ENCODE data around the gene NSD2. TPM values are rescaled to one million over a fixed set of nuclear protein-coding genes. Genes with fewer than 3 reads are reported as not detected.

NSD2 gene
- total and polyA plus RNA-seq, 3 experiments from 2014 or later, result 9.0 to 152 (median 150) TPM

DNA sequence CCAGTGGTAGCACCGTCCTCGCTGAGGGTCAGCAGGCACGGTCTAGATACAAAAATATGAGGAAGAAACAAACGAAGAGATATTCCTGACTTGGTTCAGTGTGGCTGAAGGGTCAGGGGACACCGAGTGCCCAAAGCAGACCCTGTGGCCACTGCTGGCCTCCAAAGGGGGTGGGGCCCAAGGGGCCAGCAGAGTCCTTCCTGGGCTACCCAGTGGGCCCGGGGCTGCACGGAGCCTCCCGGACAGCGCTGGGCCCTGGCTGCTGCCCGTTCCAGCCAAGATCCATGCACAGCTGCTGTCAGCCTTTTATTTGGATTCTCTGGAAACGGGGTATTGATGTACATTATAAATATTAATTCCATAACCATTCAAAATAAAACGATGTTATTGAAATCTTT lies 117.1 kb downstream of the NSD2 start:
- CTCF ChIA-PET, result no interaction called here

DNA sequence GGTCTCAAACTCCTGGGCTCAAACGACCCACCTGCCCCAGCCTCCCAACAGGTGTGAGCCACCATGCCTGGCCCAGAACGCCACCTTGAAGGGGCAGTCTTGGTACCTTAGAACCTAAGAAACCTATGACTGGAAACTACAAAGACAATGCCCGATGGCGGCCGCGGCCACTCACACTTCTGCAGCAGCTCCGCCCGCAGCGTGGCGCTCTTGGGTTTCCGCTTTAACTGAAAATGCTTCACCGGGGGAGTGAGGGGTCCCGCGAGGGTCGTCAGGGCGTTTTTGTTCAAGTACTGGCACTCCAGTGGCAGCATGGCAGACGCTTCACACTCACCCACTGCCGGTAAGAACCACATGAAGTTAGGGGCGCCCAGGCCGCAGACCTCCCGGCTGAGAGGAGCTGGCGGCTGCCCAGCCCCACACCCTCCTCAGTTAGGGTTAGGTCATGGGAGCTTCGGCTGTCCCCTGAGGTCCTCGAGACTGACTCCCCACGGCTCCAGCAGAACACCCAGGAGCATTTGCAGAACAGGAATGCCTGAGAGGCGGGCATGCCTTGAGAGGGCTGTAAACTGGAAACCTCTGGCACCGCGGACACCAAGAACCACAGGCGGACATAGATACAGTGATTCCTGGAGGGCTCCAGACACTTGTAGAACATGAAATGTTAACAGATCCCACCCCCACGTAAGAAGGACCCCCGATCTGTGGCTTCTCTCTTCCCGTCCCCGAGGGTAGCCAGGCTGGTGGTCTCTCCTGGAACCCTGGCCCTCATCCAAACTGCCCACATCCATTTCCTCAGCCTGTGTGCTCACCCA lies 118.5 kb downstream of the NSD2 start:
- Histone ChIP-seq H3K4me3 (ENCODE audit: low read length) (no peak overlapping the region), H3K9me3 (ENCODE audit: low read length) (no peaks in the 10 kb centered on the region), H3K4me1 (ENCODE audit: insufficient read depth, low read length) (no peaks in the 10 kb centered on the region), H3K27ac (ENCODE audit: low read depth, low read length) (no peak overlapping the region), H3K27me3 (ENCODE audit: insufficient read depth, low read length, poor library complexity, severe bottlenecking) (no peaks in the 10 kb centered on the region), H3K36me3 (ENCODE audit: insufficient read depth, low read length) (peaks cover 23% of the 10 kb centered on the region)
- peaks cover 0 to 3% (median 2%) of the 10 kb centered on the region in 3 donors for H3K4me1 Mint-ChIP-seq
- H3K36me3 Mint-ChIP-seq, result peaks cover 0 to 64% (median 3%) of the 10 kb centered on the region in 3 donors
- POLR2A ChIA-PET, result no interaction called here
- no peaks in the 10 kb centered on the region for H3K9me3 Mint-ChIP-seq
- CTCF ChIA-PET, result no interaction called here
- no peak overlapping the region for H3K4me3 Mint-ChIP-seq
- H3K27me3 Mint-ChIP-seq, result no peaks in the 10 kb centered on the region
- DNase-seq, result no peak
- peak overlapping the region in 3 of 8 donors; percentile 70 to 92 (median 73) for H3K27ac Mint-ChIP-seq

More for the DNA sequence above, 117.1 kb downstream of the NSD2 start:
- Mint-ChIP-seq H3K36me3 (peaks cover 0 to 74% (median 3%) of the 10 kb centered on the region in 3 donors), H3K4me1 (peaks cover 0 to 3% (median 0%) of the 10 kb centered on the region in 3 donors), H3K27ac (no peak overlapping the region), H3K27me3 (no peaks in the 10 kb centered on the region), H3K4me3 (no peak overlapping the region), H3K9me3 (no peaks in the 10 kb centered on the region)
- no peak overlapping the region for H3K27ac ChIP-seq (ENCODE audit: low read depth, low read length)
- H3K36me3 ChIP-seq (ENCODE audit: insufficient read depth, low read length), result peaks cover 28% of the 10 kb centered on the region
- no peaks in the 10 kb centered on the region for H3K9me3 ChIP-seq (ENCODE audit: low read length)
- no peak overlapping the region for H3K4me3 ChIP-seq (ENCODE audit: low read length)
- DNase-seq, result no peak
- POLR2A ChIA-PET, result no interaction called here
- H3K4me1 ChIP-seq (ENCODE audit: insufficient read depth, low read length), result no peaks in the 10 kb centered on the region
- no peaks in the 10 kb centered on the region for H3K27me3 ChIP-seq (ENCODE audit: insufficient read depth, low read length, poor library complexity, severe bottlenecking)

DNA sequence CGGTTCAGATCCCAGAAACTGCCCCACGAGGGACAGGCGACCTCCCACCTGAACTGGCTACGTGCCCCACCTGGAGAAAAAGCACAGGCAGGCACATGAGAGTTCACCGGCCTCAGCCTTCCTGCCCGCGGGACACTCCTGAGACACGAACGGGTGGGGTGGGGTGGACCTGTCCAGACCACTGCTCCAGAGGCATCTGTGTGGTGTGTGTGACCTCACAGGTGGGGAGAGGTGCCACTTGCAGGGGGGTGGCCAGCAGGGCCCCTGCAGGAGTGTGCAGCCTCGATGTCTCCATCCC lies 119.1 kb downstream of the NSD2 start:
- Histone ChIP-seq H3K4me3 (ENCODE audit: low read length) (no peak overlapping the region), H3K27ac (ENCODE audit: low read depth, low read length) (no peak overlapping the region), H3K36me3 (ENCODE audit: insufficient read depth, low read length) (peaks cover 23% of the 10 kb centered on the region), H3K4me1 (ENCODE audit: insufficient read depth, low read length) (no peaks in the 10 kb centered on the region), H3K27me3 (ENCODE audit: insufficient read depth, low read length, poor library complexity, severe bottlenecking) (no peaks in the 10 kb centered on the region), H3K9me3 (ENCODE audit: low read length) (no peaks in the 10 kb centered on the region)
- DNase-seq, result no peak
- Mint-ChIP-seq H3K4me1 (peaks cover 4 to 7% (median 5%) of the 10 kb centered on the region in 3 donors), H3K36me3 (peaks cover 3 to 61% (median 5%) of the 10 kb centered on the region in 3 donors), H3K27ac (peak overlapping the region in 3 of 8 donors; percentile 70 to 92 (median 73)), H3K9me3 (no peaks in the 10 kb centered on the region), H3K4me3 (no peak overlapping the region), H3K27me3 (no peaks in the 10 kb centered on the region)
- ChIA-PET POLR2A (no interaction called here), CTCF (no interaction called here)

GRCh38 chr4:1990676-1991075 lies 119.5 kb downstream of the NSD2 start:
- ChIA-PET CTCF (no interaction called here), POLR2A (no interaction called here)
- Mint-ChIP-seq H3K36me3 (peaks cover 6 to 60% (median 7%) of the 10 kb centered on the region in 3 donors), H3K27me3 (no peaks in the 10 kb centered on the region), H3K9me3 (no peaks in the 10 kb centered on the region), H3K27ac (peak overlapping the region in 1 of 8 donors; percentile 70), H3K4me1 (peaks cover 6 to 10% (median 9%) of the 10 kb centered on the region in 3 donors), H3K4me3 (no peak overlapping the region)
- Histone ChIP-seq H3K4me3 (ENCODE audit: low read length) (no peak overlapping the region), H3K9me3 (ENCODE audit: low read length) (no peaks in the 10 kb centered on the region), H3K36me3 (ENCODE audit: insufficient read depth, low read length) (peaks cover 23% of the 10 kb centered on the region), H3K27me3 (ENCODE audit: insufficient read depth, low read length, poor library complexity, severe bottlenecking) (no peaks in the 10 kb centered on the region), H3K27ac (ENCODE audit: low read depth, low read length) (no peak overlapping the region), H3K4me1 (ENCODE audit: insufficient read depth, low read length) (no peaks in the 10 kb centered on the region)
- no peak for DNase-seq

DNA sequence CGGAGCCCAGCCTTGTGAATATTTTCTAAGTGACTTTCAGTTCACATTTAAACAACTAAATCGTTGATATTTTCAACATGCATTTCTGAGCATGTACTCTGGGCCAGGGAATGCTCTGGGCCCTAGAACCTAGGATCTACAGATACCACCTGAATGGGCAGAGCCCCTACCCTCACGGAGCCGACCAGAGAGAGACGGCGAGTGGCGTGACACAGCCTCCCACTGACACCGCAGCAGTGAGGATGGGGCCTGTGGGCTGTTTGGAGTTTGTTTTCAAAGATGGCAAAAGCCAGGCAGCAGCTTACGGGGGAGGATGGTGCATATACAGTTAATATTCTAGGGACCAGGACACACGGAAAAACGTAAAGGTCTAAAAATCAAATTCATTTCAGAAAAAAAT lies 119.9 kb downstream of the NSD2 start:
- ChIA-PET POLR2A (no interaction called here), CTCF (no interaction called here)
- H3K27ac Mint-ChIP-seq, result peak overlapping the region in 1 of 8 donors; percentile 15
- H3K9me3 Mint-ChIP-seq, result no peaks in the 10 kb centered on the region
- no peak overlapping the region for H3K4me3 ChIP-seq (ENCODE audit: low read length)
- H3K4me1 Mint-ChIP-seq, result peaks cover 10 to 14% (median 13%) of the 10 kb centered on the region in 3 donors
- no peaks in the 10 kb centered on the region for H3K9me3 ChIP-seq (ENCODE audit: low read length)
- peaks cover 23% of the 10 kb centered on the region for H3K36me3 ChIP-seq (ENCODE audit: insufficient read depth, low read length)
- H3K4me3 Mint-ChIP-seq, result no peak overlapping the region
- H3K36me3 Mint-ChIP-seq, result peaks cover 9 to 61% (median 9%) of the 10 kb centered on the region in 3 donors
- DNase-seq, result no peak
- H3K27me3 ChIP-seq (ENCODE audit: insufficient read depth, low read length, poor library complexity, severe bottlenecking), result no peaks in the 10 kb centered on the region
- H3K4me1 ChIP-seq (ENCODE audit: insufficient read depth, low read length), result no peaks in the 10 kb centered on the region
- no peaks in the 10 kb centered on the region for H3K27me3 Mint-ChIP-seq
- H3K27ac ChIP-seq (ENCODE audit: low read depth, low read length), result no peak overlapping the region

DNA sequence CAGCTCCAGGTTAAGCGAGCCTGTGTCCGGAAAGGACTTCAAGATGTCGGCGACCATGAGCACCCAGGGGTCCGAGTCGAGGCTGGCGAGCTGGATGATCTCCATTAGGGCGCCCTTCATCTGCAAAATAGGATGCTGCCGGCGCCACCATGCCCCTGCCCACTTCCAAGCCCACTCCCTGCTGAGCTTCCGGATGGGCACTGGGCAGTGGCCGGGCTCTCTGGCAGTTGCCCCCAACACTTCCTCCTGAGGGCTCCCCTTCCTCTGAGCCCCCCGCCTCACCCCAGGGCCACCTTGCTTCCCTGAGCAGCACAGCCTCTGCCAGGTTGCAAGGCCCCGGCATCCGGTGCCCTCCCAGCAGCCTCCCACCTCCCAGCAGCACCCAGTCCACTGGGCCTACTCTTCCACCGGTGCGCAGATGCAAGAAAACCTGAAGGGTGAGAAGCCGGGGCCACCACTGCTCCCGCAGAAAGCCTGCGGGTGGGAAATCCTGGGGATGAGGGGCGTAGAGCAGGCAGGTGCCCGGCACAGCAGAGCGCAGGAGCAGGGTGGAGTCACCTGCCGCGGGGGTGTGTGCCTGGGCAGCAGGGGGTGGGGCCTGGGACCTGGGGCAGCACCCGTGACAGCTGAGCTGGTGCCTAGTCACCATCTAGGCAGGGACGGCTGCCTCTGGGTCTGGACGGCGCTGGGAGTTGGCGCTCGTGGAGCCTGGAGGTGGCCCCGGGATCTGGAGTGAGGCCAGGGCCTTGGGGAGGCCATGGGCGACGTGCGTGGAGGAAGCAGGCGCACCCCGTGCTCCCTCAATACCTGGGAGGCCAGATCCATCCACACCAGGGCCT lies 120.6 kb downstream of the NSD2 start:
- Mint-ChIP-seq H3K4me1 (peaks cover 13 to 19% (median 17%) of the 10 kb centered on the region in 3 donors), H3K9me3 (peaks cover 0 to 1% (median 1%) of the 10 kb centered on the region in 5 donors), H3K36me3 (peaks cover 13 to 61% (median 13%) of the 10 kb centered on the region in 3 donors), H3K4me3 (no peak overlapping the region), H3K27ac (no peak overlapping the region), H3K27me3 (no peaks in the 10 kb centered on the region)
- Histone ChIP-seq H3K36me3 (ENCODE audit: insufficient read depth, low read length) (peaks cover 23% of the 10 kb centered on the region), H3K4me1 (ENCODE audit: insufficient read depth, low read length) (no peaks in the 10 kb centered on the region), H3K9me3 (ENCODE audit: low read length) (no peaks in the 10 kb centered on the region), H3K27me3 (ENCODE audit: insufficient read depth, low read length, poor library complexity, severe bottlenecking) (no peaks in the 10 kb centered on the region), H3K4me3 (ENCODE audit: low read length) (no peak overlapping the region), H3K27ac (ENCODE audit: low read depth, low read length) (no peak overlapping the region)
- POLR2A ChIA-PET, result interaction anchor here (1.1 kb wide), 1 partner anchor 17 kb away, joined by 3 read pairs; no protein-coding TSS in a partner anchor
- no peak for DNase-seq
- CTCF ChIA-PET, result no interaction called here

DNA sequence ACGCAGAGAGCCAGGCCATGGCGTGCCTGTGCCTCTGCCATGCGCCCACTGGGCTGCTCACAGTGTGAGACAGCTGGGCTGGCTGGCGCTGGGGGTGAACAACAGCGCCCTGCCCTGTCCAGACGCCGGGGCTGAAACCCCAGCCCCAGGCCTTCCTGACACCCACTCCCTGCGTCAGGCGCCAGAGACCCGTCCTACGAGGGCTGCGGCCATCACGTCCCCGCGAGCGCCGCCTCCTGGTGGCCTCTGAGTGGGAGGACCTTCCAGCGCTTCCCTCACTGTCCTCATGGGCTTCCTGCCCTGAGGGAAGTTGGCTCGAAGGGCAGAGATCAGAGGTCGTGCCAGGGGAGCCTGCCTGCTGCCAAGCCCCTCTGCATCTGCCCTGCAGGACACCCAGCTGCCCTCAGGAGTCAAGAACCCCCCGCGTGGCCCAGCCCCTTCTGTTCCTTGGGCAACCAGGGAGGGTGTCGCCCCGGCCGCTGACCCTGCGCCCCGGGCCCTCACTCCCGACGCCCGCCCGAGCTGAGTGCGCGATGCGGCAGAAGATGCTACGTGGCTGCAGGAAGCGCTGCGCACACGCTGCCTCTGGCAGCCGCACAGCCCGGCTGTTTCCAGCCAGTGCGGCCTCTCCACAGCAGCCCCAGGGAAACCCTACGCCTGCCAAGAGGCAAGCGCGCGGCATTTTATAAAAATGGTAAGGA lies 121.4 kb downstream of the NSD2 start:
- peaks cover 16 to 25% (median 23%) of the 10 kb centered on the region in 3 donors for H3K4me1 Mint-ChIP-seq
- POLR2A ChIA-PET, result interaction anchor here (1.1 kb wide), 1 partner anchor 16 kb away, joined by 3 read pairs; no protein-coding TSS in a partner anchor
- H3K9me3 Mint-ChIP-seq, result peaks cover 2 to 9% (median 8%) of the 10 kb centered on the region in 5 donors

More for the DNA sequence above, 121.4 kb downstream of the NSD2 start:
- Mint-ChIP-seq H3K4me3 (no peak overlapping the region), H3K27ac (peak overlapping the region in 1 of 8 donors; percentile 26), H3K27me3 (no peaks in the 10 kb centered on the region), H3K36me3 (peaks cover 17 to 61% (median 21%) of the 10 kb centered on the region in 3 donors)
- Histone ChIP-seq H3K4me1 (ENCODE audit: insufficient read depth, low read length) (no peaks in the 10 kb centered on the region), H3K27ac (ENCODE audit: low read depth, low read length) (no peak overlapping the region), H3K9me3 (ENCODE audit: low read length) (peaks cover 6% of the 10 kb centered on the region), H3K27me3 (ENCODE audit: insufficient read depth, low read length, poor library complexity, severe bottlenecking) (no peaks in the 10 kb centered on the region), H3K36me3 (ENCODE audit: insufficient read depth, low read length) (peaks cover 26% of the 10 kb centered on the region), H3K4me3 (ENCODE audit: low read length) (no peak overlapping the region)
- no peak for DNase-seq
- CTCF ChIA-PET, result no interaction called here

Measured in CD8-positive, alpha-beta memory T cell (primary cell).